HG03558 (cell line): ENCODE data around the gene TSPO2.
A peak's percentile ranks its signal among the peaks of the same experiment; 100 is the strongest.

Source experiments
- ATAC-seq: cut with Tn5 transposase; IDR thresholded peaks from one replicate; pipeline ENCODE4 v1.9.1; 2021; ENCODE audit warnings: moderate number of reproducible peaks; ENCODE audit not compliant: unreplicated experiment; ENCODE audit errors: extremely low read depth

The TSPO2 gene

GRCh38 chr6:41047745-41048732 is 5.8 kb downstream of the TSPO2 start:
- ATAC-seq: no peak

GRCh38 chr6:41049521-41049920 is 7.3 kb downstream of the TSPO2 start:
- no peak for ATAC-seq

- no peak for ATAC-seq
These were observed 7.7 kb downstream of the TSPO2 start for GRCh38 chr6:41049955-41050354.

DNA sequence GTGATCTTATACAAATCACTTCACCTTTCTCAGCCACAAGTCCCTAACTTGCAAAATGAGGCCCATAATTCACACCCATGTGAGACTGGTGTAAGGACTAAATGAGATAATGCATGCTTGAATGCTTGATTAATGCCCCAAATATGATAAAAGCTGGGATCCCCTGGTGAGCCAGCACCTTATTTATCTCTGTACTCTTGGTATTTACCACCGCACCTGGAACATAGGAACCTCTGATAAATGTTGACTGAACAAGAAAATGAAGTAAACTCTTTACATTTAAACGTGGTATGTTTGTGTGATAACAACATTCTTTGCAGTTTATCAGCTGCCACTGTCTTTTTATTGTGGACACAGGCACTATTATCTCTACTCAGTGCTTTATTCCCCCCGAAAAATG is 8.3 kb downstream of the TSPO2 start:
- no peak for ATAC-seq

- ATAC-seq: no peak
These were observed 9.6 kb downstream of the TSPO2 start for GRCh38 chr6:41051873-41052272.

- ATAC-seq: no peak
These were observed 10.8 kb downstream of the TSPO2 start, which contains the start of gene APOBEC2 for GRCh38 chr6:41053041-41053440. APOBEC2 (plus strand) TSS chr6:41053202; CDS start chr6:41053348, 146 bp downstream.

DNA sequence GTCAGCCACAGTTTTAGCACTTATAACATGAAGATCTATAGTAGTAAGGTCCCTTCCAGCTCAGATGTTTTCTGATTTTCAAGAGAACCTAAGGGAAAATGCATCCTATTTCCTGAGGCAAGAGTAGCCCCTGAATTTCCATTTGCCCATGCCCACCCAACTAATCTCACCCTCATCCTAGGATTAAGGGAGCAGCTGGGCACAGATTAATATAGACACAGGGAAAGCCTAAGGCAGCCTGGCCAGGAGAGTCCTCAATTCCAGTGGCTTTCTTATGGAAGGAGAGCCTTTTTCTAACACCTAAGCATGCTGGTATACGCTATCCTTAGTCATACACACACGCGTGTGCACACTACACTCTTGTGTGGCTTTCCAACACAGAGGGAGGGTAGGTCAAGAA is 12.2 kb downstream of the TSPO2 start:
- no peak for ATAC-seq

DNA sequence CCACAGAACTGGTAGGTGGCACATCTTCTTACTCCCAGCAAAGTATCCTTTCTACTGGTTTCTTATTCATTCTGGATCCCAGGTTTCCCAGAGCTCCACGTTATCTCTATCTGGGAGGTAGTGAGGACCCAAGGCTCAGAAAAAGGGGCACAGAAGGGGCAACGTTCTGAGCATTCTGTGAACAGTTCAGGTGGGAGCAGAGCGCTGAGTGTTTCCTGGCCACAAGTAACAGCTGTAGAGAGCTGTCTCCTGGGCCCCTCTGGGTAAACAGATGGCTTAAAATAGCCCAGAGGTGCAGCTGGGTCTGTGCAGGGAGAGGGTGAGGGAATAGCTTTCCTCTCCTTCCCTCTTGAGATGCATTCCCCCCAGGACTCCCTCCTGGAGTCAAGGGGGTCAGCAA is 12.9 kb downstream of the TSPO2 start:
- ATAC-seq: no peak

- ATAC-seq: no peak
These were observed 14.7 kb downstream of the TSPO2 start for GRCh38 chr6:41056768-41057490.

GRCh38 chr6:41058783-41059181 is 16.5 kb downstream of the TSPO2 start:
- ATAC-seq: no peak

GRCh38 chr6:41059556-41059955 is 17.3 kb downstream of the TSPO2 start:
- no peak for ATAC-seq

DNA sequence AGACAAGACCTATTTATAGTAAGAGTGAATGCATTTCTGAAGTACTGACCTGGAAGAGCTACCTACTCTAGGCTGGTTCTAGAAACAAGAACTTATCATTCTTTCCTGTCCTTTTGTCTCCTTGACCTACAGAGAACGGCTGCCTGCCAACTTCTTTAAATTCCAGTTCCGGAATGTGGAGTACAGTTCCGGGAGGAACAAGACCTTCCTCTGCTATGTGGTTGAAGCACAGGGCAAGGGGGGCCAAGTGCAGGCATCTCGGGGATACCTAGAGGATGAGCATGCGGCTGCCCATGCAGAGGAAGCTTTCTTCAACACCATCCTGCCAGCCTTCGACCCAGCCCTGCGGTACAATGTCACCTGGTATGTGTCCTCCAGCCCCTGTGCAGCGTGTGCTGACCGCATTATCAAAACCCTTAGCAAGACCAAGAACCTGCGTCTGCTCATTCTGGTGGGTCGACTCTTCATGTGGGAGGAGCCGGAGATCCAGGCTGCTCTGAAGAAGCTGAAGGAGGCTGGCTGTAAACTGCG is 19.0 kb downstream of the TSPO2 start:
- ATAC-seq: no peak

DNA sequence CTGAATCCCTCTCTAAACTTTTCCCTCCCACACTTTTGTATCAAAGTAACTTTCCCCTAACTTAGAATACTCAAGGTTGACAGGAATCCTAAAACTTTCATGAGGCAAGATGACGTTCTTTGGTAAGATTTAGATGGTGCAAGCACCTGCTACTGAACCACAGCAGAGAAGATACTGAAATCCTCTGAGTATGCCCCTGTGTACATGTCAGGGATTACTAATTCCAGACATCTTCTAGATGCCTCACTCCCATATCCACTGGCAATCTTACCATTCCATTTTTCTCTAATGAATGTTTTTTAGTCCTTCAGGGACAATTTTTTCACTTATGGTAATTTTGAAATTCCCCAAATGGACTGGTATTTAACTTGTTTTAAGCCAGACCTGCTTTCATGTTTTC is 19.8 kb downstream of the TSPO2 start:
- no peak for ATAC-seq

DNA sequence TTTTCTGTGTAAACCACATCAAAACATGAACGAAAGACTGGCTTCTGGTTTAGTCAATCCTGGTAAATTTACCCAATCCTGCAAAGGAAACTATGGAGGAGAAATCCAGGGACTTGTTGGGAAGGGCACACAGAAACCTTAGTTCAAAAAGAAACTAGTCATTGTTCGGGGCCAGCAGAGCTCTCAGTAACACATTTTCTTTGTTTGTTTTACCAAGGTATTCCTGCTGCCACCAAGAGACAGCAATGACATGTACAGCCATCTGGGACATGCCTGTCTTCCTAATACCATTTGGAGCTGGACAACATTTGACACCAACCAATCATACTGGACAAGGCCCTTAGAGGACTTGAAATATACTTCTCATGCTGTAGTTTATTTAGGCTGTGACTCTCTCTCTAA is 21.6 kb downstream of the TSPO2 start:
- no peak for ATAC-seq

- ATAC-seq: no peak
These were observed 22.6 kb downstream of the TSPO2 start for GRCh38 chr6:41064841-41065240.

DNA sequence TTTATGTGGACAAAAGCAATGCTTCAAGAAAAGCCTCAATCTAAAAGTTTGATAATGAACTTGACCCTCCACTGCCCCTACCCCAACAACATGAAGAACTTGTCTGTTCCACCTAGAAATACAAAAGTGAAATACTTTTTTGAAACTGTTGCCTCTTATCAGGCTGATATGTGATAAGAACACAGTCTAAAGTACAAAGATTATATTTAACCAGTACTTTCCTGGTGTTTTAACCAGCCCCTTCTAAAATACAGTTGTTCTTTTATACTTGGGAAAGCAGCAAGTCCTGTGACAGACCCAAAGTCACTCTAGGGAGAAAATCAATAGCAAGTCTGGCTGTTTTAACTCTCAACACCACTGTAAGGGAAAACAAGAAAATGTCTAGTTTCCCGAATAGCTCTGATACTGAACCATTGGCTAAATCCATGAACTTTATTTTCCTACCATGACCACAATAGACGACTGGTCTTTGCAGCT is 23.3 kb downstream of the TSPO2 start:
- no peak for ATAC-seq

DNA sequence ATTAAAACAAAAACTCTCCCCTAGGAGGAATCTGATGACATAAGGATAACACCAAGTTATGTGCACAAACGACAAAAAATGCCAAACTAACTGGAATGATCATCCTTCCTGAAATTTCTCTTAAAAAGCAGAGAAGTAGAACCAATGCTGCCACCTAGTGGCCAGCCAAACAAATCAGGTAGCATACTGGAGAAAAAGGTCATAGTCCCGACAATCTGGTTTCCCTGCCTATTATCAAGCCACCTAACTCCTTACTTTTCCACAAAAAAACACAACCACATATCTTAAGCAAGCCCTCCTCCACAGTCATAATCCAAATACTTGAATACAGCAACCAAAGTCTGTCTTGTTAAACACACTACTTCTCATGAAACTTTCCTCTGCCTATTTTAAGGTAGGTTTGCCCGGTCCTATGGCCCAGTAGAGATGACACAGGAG is 24.6 kb downstream of the TSPO2 start:
- ATAC-seq: no peak

- ATAC-seq: no peak
These were observed 29.2 kb downstream of the TSPO2 start for GRCh38 chr6:41071501-41071922.

DNA sequence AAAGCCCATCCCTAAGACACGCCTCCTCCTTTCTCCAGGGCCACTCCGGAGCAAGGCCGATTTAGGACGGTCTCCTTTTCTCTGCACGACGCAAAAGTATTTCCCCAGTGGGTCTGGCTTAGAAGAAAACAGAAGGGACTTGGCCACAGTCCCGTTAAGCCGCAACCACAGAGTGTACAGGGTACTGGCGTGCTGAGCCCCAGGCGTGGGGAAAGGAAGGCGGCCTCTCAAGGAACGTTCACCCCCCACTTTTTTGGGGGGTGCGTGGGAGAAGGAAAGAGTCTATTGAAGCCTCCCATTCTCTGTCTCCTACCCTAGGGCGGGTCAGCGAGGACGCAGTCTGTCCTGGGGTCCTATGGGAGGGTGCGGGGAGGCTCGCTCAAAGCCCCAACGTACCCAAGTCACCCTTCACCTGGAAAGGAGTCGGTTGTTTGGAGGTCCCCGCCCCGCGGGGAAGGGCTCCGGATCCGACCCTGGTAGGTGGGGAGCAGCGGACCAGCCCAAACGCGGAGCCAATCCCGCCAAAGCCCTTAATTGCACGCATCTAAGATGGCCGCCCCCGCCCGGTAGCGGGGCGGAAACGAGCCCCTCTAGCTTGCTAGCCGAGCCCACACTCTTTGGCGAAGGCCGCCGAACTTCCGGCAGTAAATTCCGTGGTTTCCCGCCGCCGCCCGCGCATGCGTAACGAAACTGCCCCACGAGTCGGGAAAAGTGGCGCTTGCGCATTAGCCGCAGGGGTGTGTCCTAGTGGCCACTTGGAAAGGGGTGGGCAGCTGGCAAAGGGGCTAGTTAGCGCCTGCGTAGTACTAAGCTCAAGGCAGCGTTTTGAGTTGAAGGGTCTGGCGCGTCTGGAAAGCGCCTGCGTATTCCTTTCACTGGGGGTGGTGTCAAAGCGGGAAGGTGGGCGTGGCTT is 29.9 kb downstream of the TSPO2 start, which contains the start of gene OARD1:
Gene OARD1 (minus strand): TSS at position 434 of the 913 bp plus-strand sequence. CDS start 722 bp downstream, outside the sequence.
- ATAC-seq: peak; percentile 44

- ATAC-seq: peak; percentile 28
These were observed 30.6 kb downstream of the TSPO2 start, which contains the start of gene NFYA for GRCh38 chr6:41072836-41073202. NFYA (plus strand) TSS chr6:41072974; CDS start chr6:41079090, 6,116 bp downstream.
